ENCODE measurements around the gene DEAF1.
"Not testable (repeated sequence)": the region's sequence is repeated elsewhere in the genome, so short reads cannot be mapped to it uniquely, and the experiment has no call there.

DEAF1 gene

DNA sequence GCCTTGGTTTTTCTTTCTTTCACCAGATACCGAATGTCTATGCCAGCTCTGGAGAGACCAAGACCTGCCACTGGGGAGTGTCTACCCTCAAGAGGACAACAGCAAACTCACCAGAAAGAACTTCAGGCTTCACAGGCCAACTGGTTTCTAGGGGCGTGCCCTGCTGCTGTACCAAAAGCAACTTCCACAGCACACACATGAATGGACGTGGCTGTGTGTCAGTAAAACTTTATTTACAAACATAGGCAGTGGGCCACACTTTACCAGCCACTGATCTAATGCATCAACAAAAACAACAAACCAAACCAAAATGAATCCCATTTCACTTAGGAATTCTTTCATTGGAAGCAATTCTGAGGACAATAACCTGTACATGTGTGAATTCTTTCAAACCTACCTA lies 16.7 kb downstream of the DEAF1 start:
- DNase-seq = no peak

- DNase-seq = no peak
Observed at GRCh38 chr11:674406-674805, 20.6 kb downstream of the DEAF1 start.

DNA sequence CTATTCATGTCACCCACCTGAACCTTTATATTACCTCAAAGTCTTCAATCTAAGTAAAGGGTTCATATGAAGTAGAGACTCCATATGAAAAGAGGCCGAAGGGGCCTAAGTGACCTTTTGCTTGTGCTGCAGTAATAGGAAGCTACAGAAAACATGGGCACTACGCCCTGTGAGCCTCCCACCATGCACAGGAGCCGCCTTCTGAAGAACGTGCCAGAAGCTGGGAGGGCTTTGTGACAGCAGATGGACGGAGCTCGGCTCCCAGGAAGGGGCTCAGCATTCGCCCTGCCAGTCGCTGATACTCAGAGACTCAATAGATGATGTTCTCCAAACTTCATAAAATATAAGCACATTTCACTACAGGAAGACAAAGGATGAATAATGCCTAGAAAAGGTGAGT lies 21.2 kb downstream of the DEAF1 start:
- no peak for DNase-seq

- no peak for DNase-seq
Observed at GRCh38 chr11:665704-666281, 29.2 kb downstream of the DEAF1 start.

DNA sequence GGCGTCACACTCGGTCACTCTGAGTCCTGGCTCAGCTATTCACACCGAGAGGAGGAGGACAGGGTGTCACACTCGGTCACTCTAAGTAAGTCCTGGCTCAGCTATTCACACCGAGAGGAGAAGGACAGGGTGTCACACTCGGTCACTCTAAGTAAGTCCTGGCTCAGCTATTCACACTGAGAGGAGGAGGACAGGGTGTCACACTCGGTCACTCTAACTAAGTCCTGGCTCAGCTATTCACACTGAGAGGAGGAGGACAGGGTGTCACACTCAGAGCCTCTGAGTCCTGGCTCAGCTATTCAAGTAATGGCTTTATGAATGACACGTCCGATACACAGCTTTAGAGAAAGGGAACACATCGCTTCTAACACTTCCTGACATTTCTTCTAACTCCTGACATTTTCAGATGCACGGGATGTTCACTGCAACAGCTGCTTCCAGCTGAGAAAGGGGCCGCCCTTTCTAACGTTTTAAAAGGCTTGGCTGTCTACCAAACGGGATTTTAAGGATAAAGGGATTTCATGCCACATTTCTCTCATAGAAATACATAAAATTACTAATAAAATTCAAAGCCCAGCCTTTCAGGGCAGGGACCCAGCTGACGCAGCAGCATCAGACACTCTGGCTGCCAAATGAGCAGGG lies 29.8 kb downstream of the DEAF1 start:
- no peak for DNase-seq

GRCh38 chr11:662689-663274 lies 32.2 kb downstream of the DEAF1 start:
- DNase-seq = peak in 4 of 6 experiments; percentile 16 to 43 (median 28)

DNA sequence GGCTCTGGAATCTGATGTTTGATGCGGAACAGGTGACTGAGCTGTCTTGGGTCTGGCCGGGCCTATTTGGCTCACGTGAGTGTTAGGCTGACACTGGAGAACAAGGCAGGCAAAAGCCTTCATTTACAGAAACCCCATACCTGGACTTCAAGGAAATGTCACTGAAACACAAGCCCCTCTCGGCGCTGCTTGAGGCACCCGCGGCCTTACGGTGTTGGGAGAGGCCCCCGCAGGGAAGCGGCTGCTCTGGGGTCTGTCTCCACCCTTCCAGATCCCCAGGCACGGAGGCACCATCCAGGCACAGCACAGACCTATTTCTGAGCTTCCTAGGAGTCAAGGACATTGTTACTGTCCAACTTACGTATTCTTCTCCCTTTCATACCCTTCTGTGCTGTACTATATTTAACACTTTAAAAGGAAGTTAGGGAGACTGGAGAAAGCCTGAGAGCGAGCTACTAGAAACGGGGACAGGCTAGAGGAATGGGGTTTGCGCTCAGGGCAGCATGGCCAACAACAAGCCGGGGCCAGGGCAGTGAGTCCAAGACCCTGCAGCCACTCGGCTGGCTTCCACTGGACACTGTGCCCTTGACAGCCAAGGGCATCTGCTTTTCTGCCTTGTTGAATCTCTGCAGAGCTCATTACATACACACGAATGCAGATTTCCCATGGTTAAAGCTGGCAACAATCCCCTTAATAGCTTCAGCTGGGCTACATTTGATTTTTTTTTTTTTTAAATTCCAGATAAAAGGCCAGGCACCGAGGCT lies 34.2 kb downstream of the DEAF1 start:
- DNase-seq = no peak

DNA sequence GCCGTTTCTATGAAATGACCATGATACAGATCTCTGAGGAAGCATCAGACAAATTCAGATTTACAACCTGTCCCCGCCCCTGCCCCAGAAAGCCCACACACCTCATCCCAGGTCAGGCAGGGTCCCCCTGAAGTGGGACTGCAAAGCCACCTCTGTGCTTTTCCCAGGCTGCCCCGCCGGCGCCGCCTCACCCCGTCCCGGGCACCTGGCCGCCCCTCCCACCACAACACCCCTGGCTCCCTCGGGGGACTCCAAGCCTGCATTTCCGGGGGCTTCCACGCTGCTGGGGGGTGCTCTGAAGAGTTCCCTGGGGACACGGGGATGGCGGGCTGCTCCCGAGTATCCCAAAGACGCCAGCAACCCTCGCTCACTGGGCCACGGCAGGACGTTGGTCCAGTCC lies 34.7 kb downstream of the DEAF1 start:
- DNase-seq = no peak

DNA sequence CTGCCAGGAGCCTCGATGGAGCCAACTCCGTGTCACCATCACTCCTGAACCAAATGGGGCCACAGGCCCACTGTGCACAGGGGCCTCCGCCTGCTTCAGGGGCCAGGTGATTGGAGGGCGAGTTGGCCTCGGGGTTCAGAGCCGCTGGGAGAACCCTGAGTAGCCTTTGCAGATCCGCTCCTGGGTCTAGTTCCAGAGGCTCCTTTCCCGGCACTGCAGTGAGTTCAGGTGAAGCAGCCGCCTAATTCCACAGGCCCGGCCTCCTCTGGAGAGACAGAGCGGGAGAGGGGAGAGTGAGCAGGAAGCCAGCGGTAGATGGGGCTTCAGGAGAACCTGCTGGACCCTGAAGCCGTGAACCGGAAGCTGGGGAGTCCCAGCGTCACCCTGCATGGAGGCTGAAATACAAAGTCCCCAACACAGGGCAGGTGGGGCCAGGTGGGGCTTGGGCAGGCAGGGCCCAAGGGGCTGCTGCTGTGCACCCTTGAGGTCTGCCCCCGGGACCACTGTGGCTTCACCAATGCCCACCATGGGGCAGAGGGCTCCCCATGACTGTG lies 35.4 kb downstream of the DEAF1 start:
- no peak for DNase-seq

- DNase-seq = no peak
Observed at GRCh38 chr11:657691-658126, 37.3 kb downstream of the DEAF1 start.

DNA sequence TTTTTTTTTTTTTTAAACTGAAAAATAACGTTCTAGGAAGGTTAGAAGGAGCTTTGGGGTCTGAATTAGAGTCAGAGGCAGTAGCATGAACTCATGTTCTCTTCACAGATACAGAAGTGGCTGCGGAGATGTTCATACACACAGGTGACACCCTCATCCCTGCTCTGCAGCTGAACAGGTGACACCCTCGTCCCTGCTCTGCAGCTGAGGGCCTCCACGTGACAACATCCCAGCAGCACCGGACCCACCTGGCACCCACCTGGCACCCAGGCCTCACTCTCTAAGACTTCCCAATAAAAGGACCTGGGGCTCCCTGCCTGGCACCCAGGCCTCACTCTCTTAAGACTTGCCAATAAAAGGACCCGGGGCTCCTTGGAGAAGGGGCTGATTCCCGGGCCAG lies 38.2 kb downstream of the DEAF1 start:
- DNase-seq = no peak

DNA sequence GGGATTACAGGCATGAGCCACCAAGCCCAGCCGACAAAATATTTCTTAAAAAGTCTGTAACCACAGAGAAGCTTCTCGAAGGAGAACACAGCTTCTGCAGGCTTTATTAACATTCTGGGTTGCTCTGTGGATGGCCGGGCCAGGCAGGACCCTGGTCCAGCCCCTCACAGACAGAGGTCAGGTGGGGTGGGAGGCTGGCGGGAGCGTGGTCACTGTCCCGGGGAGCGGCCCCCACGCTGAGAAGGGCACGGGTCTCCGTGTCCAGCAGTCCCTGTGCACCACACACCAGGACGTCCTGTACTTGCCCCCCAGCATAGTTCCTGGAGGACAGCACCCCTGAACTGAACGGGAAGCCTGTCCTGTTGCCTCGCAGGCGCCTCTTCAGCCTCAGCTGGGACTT lies 38.6 kb downstream of the DEAF1 start:
- no peak for DNase-seq

DNA sequence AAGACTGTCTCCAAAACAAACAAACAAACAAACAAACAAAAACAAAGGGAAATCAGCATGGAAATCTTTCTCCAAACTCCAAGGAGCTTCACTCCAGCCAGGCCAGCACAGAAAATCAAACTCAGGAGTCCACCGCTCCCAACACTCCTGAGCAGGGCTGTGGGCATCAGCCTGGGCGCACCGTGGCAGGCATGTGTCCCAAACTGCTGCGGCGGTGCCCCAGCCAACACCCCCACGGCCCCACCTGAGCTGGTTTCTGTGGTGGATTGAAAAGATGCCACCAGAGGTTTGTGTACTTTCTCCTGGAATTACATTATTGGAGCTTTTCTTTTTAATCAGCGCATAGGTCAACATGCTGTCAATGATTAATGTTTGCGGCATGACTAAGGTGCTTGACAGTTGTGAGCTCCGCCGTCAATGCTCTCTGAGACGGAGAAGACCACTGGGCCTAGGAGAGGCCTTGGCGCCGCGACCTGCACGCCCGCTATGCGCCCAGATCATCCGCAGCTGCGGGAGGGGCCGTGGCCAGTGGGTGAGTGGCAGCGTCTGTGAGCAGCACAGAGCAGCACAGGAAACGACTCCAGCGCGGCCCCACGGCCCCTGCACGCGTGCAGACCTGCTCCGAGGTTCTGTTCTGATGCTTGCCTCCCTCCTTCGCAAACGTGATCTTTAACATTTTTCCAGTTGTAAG lies 39.8 kb downstream of the DEAF1 start:
- DNase-seq = no peak

DNA sequence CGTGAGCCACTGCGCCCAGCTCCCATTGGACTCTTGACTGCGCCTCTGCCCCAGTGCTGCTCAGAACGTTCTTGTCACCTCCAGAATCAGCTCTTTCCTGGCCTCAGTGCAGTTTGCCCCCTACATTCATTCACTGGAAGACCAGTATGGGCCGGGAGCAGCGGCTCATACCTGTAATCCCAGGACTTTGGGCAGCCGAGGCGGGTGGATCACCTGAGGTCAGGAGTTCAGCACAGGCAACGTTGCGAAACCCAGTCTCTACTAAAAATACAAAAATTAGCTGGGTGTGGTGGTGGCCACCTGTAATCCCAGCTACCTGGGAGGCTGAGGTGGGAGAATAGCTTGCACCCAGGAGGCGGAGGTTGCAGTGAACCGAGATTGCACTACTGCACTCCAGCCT lies 40.6 kb downstream of the DEAF1 start:
- DNase-seq = not testable (repeated sequence)

DNA sequence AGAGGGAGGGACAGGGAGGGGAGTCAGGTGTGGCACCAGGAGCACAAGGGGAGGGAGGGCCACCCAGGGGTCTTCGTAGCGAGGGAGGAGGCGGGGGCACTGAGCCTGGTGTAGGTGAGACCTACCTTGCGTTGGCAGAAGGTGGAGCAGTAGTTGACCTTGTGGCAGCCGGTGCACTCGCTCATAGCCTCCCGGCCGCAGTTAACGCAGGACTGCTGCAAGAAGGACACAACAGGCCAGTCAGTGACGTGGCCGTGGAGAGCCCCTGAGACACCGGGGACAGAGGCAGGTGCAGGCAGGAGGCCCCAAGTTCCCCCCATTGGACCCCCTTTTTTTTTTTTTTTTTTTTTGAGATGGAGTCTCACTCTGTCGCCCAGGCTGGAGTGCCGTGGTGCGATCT lies 41.2 kb downstream of the DEAF1 start:
- DNase-seq = no peak

GRCh38 chr11:653136-653535 lies 41.9 kb downstream of the DEAF1 start:
- not testable (repeated sequence) for DNase-seq

- no peak for DNase-seq
Observed at GRCh38 chr11:650482-650881, 44.5 kb downstream of the DEAF1 start.

DNA sequence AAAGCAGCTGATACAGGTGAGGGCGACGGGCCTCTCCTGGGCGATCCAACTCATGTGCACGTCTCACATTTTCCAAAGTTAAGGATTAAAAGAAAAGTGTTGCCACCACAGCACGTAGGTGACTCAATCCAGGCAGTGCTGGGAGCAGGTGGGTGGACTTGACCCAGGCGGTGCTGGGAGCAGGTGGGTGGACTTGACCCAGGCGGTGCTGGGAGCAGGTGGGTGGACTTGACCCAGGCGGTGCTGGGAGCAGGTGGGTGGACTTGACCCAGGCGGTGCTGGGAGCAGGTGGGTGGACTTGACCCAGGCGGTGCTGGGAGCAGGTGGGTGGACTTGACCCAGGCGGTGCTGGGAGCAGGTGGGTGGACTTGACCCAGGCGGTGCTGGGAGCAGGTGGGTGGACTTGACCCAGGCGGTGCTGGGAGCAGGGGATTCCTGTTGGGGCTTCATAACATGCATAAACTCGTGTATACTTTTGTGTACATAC lies 47.3 kb downstream of the DEAF1 start:
- not testable (repeated sequence) for DNase-seq

GRCh38 chr11:646214-646613 lies 48.8 kb downstream of the DEAF1 start:
- no peak for DNase-seq

- no peak for DNase-seq
Observed at GRCh38 chr11:645536-645935, 49.5 kb downstream of the DEAF1 start.

DNA sequence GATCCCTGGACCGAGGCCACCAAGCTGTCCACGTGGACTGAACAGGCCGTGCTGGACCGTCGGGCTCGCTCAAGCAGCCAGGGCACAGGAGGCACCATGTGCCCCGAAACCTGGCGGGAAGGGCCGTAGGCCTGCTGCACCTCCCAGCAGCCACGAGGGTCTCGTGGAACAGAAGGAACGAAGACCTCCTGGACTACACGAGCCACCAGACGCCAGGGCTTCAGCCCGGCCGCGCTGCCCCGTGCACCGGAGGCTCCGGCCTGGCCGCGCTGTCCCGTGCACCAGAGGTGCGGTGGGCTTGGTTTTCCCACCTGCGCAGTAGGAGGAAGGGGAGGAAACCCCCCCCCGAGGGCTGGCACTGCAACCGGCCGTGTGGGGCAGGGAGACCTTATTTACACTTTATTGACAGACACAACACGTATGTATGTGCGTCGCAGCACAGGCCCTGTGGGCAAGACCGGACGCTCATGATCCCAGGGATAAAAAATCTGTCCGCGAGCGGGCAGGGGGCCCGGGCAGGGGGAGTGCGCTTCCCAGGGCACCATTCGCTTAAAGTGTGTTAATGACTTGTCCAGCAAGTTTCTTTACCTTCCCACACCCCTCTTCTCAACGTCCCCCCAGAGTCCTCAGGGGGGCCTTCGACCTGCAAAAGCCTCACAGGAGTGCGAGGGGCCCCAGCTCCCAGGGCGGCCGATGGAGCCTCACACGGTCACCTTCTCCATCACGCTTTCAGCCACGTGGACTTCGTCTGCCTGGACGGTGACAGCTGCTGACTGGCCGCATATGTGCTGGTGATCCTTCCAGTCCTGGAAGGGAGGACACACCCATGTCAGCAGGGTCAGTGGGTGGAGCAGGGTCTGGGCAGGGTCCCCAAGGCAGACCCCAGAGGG lies 50.9 kb downstream of the DEAF1 start:
- DNase-seq = no peak

DNA sequence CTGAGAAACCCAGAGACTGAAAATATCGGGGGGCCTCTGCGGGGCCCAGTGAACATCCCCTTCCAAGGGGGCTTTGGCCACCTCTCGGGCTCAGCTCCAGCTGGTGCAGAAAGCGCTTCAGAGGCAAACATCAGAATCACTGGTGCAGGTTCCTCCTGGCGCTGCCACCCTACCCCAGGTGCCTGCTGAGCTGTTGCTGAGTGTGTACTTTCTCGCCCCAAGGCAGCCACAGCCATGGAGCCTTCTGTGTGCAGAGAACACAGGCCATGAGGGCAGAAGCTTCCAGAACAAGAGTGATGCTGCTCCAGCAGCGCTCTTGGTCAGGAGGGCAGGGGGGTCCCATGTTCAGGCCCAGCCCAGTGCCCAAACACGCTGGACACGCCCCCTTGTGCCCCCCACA lies 51.7 kb downstream of the DEAF1 start:
- DNase-seq = no peak
